Measurements from ENCODE around the gene BAD. TPM values are rescaled to one million over a fixed set of nuclear protein-coding genes. Genes with fewer than 3 reads are reported as not detected.

BAD gene
- total and polyA plus RNA-seq, 2 of the 13 experiments (the other 11 are each of a cell fraction or from before 2014, with no cell fraction given) = 17.9 to 28.5 TPM

DNA sequence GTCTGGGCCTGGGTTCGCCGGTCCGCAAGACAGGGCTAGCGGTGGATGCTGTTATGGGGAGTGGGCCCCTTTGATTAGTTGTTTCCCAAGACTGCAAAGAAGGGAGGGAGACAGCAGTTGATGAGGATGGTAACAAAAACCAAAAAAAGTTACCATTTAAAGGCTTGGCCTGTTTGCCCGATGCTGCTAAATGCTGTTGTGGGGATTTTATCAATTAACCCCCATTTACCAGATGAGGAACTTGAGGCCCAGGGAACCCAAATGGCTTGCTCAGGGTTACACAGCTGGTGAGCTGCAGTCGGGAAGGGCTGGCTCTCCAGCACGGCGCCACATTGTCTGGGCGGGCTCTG, 61.8 kb downstream of the BAD start:
- FAIRE-seq (no peak), ATAC-seq (no peak), DNase-seq (ENCODE audit: low spot score) (no peak)
- Histone ChIP-seq H3K9ac (ENCODE audit: insufficient read depth, low read depth, low read length) (no peak overlapping the region), H4K20me1 (ENCODE audit: insufficient read depth, low read length) (no peaks in the 10 kb centered on the region), H2AFZ (ENCODE audit: low read length) (no peak overlapping the region), H3K4me2 (ENCODE audit: low read depth, low read length) (no peak overlapping the region), H3K4me3 (replicated peaks in 1 of 3; ENCODE audit: insufficient read depth in 1 of 3, low read depth in 2 of 3, low read length in 3 of 3) (no peak overlapping the region), H3K79me2 (ENCODE audit: insufficient read depth, low read length) (no peaks in the 10 kb centered on the region), H3K36me3 (replicated peaks in 1 of 2; ENCODE audit: control insufficient read depth in 1 of 2, insufficient read depth in 2 of 2, low read length in 2 of 2) (peaks cover 0 to 3% of the 10 kb centered on the region in 2 experiments; a peak in 2 of 5 replicates), H3K27ac (ENCODE audit: extremely low read length, insufficient read depth, low read length) (no peak overlapping the region), H3K4me1 (ENCODE audit: insufficient read depth, low read length) (peaks cover 41% of the 10 kb centered on the region), H3K9me3 (ENCODE audit: low read length) (no peaks in the 10 kb centered on the region), H3K27me3 (ENCODE audit: control insufficient read depth in 1 of 2, insufficient read depth in 2 of 2, low read length in 2 of 2) (no peaks in the 10 kb centered on the region)
- 96% methylated on average over 5 of the region's 9 CpGs for WGBS (ENCODE audit: low lambda C conversion rate)
- TF ChIP-seq TCF7 (IDR thresholded peaks at IDR 0.05; ENCODE audit: low read depth) (no peak), RFX3 (CRISPR knock-in tag; IDR thresholded peaks at IDR 0.05) (no peak), ZNF629 (CRISPR knock-in tag; conservative IDR thresholded peaks at IDR 0.05) (peak; percentile 50; the same call in 1 of the 2 replicates)
- intact Hi-C loops (cut with micrococcal nuclease; ENCODE audit: unreplicated experiment) (no loop called here), in situ Hi-C loops (cut with HindIII; ENCODE audit: extremely low pct_ligation_motif_present, low pct_unique_long_range_greater_than_20kb) (no loop called here)
- CTCF ChIA-PET (ENCODE audit: low intra/inter-chr PET ratio, low total read pairs) = no interaction called here
- BruUV-seq (replicated peaks) = no TSS peak
- POLR2A ChIA-PET = no interaction called here

DNA sequence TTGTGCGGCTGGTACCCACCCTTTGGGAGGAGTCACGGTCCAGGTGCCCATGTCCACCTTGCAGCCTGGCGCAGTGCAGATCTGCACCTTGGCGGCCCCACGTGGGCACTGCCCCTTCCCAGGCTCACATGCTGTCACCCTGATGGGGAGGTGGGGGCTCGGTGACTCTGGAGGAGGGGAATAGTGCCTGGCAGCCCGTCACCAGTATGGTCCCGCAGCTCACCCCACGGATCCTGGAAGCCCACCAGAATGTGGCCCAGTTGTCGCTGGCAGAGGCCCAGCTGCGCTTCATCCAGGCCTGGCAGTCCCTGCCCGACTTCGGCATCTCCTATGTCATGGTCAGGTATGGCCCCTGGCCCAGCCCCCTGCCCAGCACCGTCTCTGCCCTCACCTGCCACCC, 63.7 kb downstream of the BAD start:
- H3K27me3 ChIP-seq (ENCODE audit: control insufficient read depth in 1 of 2, insufficient read depth in 2 of 2, low read length in 2 of 2) = no peaks in the 10 kb centered on the region
- ChIA-PET POLR2A (no interaction called here), CTCF (ENCODE audit: low intra/inter-chr PET ratio, low total read pairs) (no interaction called here)
- no CpG with 5 or more reads among the region's 14 CpGs for WGBS (ENCODE audit: low lambda C conversion rate)
- H3K4me3 ChIP-seq (replicated peaks in 1 of 3; ENCODE audit: insufficient read depth in 1 of 3, low read depth in 2 of 3, low read length in 3 of 3) = no peak overlapping the region
- TF ChIP-seq, protein P1, sequence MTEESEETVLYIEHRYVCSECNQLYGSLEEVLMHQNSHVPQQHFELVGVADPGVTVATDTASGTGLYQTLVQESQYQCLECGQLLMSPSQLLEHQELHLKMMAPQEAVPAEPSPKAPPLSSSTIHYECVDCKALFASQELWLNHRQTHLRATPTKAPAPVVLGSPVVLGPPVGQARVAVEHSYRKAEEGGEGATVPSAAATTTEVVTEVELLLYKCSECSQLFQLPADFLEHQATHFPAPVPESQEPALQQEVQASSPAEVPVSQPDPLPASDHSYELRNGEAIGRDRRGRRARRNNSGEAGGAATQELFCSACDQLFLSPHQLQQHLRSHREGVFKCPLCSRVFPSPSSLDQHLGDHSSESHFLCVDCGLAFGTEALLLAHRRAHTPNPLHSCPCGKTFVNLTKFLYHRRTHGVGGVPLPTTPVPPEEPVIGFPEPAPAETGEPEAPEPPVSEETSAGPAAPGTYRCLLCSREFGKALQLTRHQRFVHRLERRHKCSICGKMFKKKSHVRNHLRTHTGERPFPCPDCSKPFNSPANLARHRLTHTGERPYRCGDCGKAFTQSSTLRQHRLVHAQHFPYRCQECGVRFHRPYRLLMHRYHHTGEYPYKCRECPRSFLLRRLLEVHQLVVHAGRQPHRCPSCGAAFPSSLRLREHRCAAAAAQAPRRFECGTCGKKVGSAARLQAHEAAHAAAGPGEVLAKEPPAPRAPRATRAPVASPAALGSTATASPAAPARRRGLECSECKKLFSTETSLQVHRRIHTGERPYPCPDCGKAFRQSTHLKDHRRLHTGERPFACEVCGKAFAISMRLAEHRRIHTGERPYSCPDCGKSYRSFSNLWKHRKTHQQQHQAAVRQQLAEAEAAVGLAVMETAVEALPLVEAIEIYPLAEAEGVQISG (CRISPR knock-in tag; IDR thresholded peaks at IDR 0.05) = no peak
- TF ChIP-seq AGO1 (IDR thresholded peaks at IDR 0.05; ENCODE audit: low read depth, low read length, poor library complexity, severe bottlenecking) (peak; percentile 7), HNRNPL (IDR thresholded peaks at IDR 0.05; ENCODE audit: low read depth, low read length) (peak; percentile 69; the same call in 1 of the 2 replicates), HOXA9 (CRISPR knock-in tag; IDR thresholded peaks at IDR 0.05; ENCODE audit: borderline replicate concordance) (no peak), AGO2 (optimal IDR thresholded peaks at IDR 0.05; ENCODE audit: low read depth, low read length) (peak; percentile 66), ZFY (CRISPR knock-in tag; IDR thresholded peaks at IDR 0.05) (no peak), EZH2 (conservative IDR thresholded peaks at IDR 0.05; ENCODE audit: low read depth, low read length) (no peak), PAWR (CRISPR knock-in tag; IDR thresholded peaks at IDR 0.05; ENCODE audit: borderline replicate concordance) (no peak), TCF12 (IDR thresholded peaks at IDR 0.05) (no peak), TCF12 (CRISPR knock-in tag; IDR thresholded peaks at IDR 0.05) (no peak), HNRNPK (IDR thresholded peaks at IDR 0.05; ENCODE audit: low read depth, low read length, poor library complexity, severe bottlenecking) (no peak), ZNF546 (CRISPR knock-in tag; conservative IDR thresholded peaks at IDR 0.05) (no peak), RAD21 (CRISPR knock-in tag; IDR thresholded peaks at IDR 0.05) (no peak)
- in situ Hi-C loops (cut with HindIII; ENCODE audit: extremely low pct_ligation_motif_present, low pct_unique_long_range_greater_than_20kb) = no loop called here
- no peak for ATAC-seq
- intact Hi-C loops (cut with micrococcal nuclease; ENCODE audit: unreplicated experiment) = no loop called here
- no peak overlapping the region for H3K9ac ChIP-seq (ENCODE audit: insufficient read depth, low read depth, low read length)
- H3K36me3 ChIP-seq (replicated peaks in 1 of 2; ENCODE audit: control insufficient read depth in 1 of 2, insufficient read depth in 2 of 2, low read length in 2 of 2) = peaks cover 0 to 3% of the 10 kb centered on the region in 2 experiments; a peak in 2 of 5 replicates
- no peak overlapping the region for H3K27ac ChIP-seq (ENCODE audit: extremely low read length, insufficient read depth, low read length)
- no peaks in the 10 kb centered on the region for H3K9me3 ChIP-seq (ENCODE audit: low read length)
- DNase-seq (ENCODE audit: low spot score) = no peak
- H3K79me2 ChIP-seq (ENCODE audit: insufficient read depth, low read length) = no peaks in the 10 kb centered on the region
- H2AFZ ChIP-seq (ENCODE audit: low read length) = no peak overlapping the region
- H3K4me1 ChIP-seq (ENCODE audit: insufficient read depth, low read length) = peaks cover 32% of the 10 kb centered on the region
- FAIRE-seq = no peak
- no peak overlapping the region for H3K4me2 ChIP-seq (ENCODE audit: low read depth, low read length)
- no peaks in the 10 kb centered on the region for H4K20me1 ChIP-seq (ENCODE audit: insufficient read depth, low read length)
- no TSS peak for BruUV-seq (replicated peaks)
